RWPE1 (cell line): ENCODE data around the gene MAK.
"Not testable (repeated sequence)": the region's sequence is repeated elsewhere in the genome, so short reads cannot be mapped to it uniquely, and the experiment has no call there.

Source experiments
- CTCF ChIA-PET: fragments of 350-600 bp; sonication (Branson Sonifier 250); formaldehyde crosslinking; extraction: SDS; loops from one replicate; lab custom pipeline; 2021; lab: Yijun Ruan, JAX
- POLR2A ChIA-PET: fragments of 400-600 bp; formaldehyde crosslinking; extraction: SDS; loops from one replicate; lab custom pipeline; 2020; ENCODE audit warnings: antibody characterized with exemption; ENCODE audit not compliant: low non-redundant PET; lab: Yijun Ruan, JAX
- DNase-seq: peaks from one replicate; pipeline ENCODE4 v3.0.0; 2012; ENCODE audit warnings: low spot score
- H3K27ac ChIP-seq: fragments of 450-650 bp; 2 replicates; pipeline ENCODE4 v1.5.1; 2017
- TF ChIP-seq, protein P1 (sequence below): fragments of 450-650 bp; conservative IDR thresholded peaks from 2 replicates; pipeline ENCODE4 v1.5.1; 2017; ENCODE audit warnings: low read depth, mild to moderate bottlenecking

The MAK gene

GRCh38 chr6:10834823-10835222, 3.5 kb downstream of the MAK start:
- H3K27ac ChIP-seq = no peak overlapping the region
- ChIA-PET POLR2A (no interaction called here), CTCF (interaction anchor here (0.7 kb wide), 1 partner anchor 99 kb away, joined by 4 read pairs; no protein-coding TSS in a partner anchor)
- TF ChIP-seq, protein P1, sequence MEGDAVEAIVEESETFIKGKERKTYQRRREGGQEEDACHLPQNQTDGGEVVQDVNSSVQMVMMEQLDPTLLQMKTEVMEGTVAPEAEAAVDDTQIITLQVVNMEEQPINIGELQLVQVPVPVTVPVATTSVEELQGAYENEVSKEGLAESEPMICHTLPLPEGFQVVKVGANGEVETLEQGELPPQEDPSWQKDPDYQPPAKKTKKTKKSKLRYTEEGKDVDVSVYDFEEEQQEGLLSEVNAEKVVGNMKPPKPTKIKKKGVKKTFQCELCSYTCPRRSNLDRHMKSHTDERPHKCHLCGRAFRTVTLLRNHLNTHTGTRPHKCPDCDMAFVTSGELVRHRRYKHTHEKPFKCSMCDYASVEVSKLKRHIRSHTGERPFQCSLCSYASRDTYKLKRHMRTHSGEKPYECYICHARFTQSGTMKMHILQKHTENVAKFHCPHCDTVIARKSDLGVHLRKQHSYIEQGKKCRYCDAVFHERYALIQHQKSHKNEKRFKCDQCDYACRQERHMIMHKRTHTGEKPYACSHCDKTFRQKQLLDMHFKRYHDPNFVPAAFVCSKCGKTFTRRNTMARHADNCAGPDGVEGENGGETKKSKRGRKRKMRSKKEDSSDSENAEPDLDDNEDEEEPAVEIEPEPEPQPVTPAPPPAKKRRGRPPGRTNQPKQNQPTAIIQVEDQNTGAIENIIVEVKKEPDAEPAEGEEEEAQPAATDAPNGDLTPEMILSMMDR = no peak
- DNase-seq = no peak

GRCh38 chr6:10831609-10832008, 6.7 kb downstream of the MAK start:
- POLR2A ChIA-PET = no interaction called here
- H3K27ac ChIP-seq = no peak overlapping the region
- no peak for DNase-seq
- CTCF ChIA-PET = no interaction called here
- TF ChIP-seq, protein P1 = no peak

DNA sequence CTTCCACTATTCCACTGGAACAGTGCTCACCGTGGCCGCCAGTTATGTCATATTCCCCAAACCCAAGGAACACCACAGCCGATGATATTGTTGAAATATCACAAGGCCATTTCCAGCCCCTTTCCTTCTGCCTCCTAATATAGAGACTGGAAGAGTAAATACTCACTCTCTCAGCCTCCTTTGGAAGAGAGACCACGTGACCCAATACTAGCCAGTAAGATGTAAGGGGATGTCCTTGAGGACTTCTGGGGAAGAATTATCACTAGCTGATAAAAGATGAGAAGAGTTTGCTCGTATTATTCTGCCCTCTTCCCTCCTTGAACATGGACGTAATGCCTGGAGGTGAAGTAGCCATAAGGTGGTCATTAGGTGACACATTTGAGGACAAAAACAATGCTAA, 13.5 kb downstream of the MAK start:
- CTCF ChIA-PET = no interaction called here
- no peak overlapping the region for H3K27ac ChIP-seq
- POLR2A ChIA-PET = no interaction called here
- DNase-seq = no peak
- TF ChIP-seq, protein P1 = no peak

DNA sequence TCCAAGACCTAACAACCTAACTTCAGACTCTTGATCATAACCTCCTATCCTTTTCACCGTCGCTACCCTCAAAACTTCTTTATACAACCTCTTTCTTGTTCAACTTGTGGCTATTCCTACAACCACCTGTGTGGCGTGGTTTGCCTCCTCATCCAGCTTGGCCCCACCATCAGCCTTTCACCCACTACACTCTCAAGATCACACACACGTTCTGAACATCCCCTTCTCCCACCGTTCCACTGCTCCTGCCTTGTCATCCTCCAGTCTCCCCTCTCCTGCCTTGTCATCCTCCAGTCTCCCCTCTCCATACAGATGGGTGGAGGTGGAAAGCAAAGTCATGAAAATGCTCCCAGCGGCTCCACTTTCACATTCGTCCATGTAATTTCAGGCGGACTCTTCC, 14.0 kb downstream of the MAK start:
- CTCF ChIA-PET = no interaction called here
- TF ChIP-seq, protein P1 = no peak
- POLR2A ChIA-PET = no interaction called here
- DNase-seq = no peak
- no peak overlapping the region for H3K27ac ChIP-seq

GRCh38 chr6:10814176-10814575, 24.2 kb downstream of the MAK start:
- CTCF ChIA-PET = interaction anchor here (0.6 to 0.9 kb wide), 2 partner anchors 14 to 244 kb away, joined by 3 to 4 read pairs; no protein-coding TSS in a partner anchor
- POLR2A ChIA-PET, H3K27ac ChIP-seq, DNase-seq: not testable (repeated sequence)

DNA sequence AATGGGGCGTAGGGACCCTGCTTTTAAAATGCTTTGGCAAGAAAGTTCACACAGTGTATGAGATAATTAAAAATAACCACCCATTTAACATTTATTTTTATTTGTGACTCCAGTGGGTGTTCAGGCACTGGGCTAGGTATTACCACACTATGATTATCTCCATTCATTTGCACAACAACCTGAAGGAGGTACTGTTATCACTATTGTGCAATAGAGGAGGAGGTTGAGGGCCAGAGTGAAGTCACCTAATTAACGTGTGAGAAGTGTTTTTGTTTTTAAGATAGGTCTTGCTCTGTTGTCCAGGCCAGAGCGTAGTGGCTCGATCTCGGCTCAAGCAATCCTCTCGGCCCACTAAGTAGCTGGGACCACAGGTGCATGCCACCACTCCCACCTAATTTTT, 29.2 kb downstream of the MAK start:
- DNase-seq = no peak
- POLR2A ChIA-PET = no interaction called here
- CTCF ChIA-PET = interaction anchor here (0.6 to 0.7 kb wide), 2 partner anchors 323 to 365 kb away, joined by 3 to 4 read pairs; no protein-coding TSS in a partner anchor

DNA sequence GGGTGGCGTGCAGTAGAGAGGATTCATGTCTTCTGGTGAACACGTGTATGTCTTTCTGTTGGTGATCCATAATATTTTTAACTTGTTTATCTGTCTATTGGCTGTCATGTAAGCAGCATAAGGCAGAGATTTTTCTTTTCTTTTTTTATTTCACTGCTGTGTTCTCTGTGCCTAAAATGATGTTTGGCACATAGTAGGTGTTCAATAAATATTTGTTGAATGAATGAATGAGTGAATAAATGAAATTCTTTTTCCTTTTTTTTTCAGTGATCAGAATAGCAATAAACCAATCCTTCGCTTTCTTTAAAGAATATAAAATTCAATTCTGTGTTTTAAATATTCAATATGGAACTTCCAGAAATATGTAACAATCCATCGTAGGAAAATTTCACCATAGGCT, 30.0 kb downstream of the MAK start:
- TF ChIP-seq, protein P1 = no peak
- DNase-seq = no peak
- ChIA-PET POLR2A (no interaction called here), CTCF (no interaction called here)
- no peak overlapping the region for H3K27ac ChIP-seq

More for the DNA sequence above, 29.2 kb downstream of the MAK start:
- no peak overlapping the region for H3K27ac ChIP-seq
- TF ChIP-seq, protein P1 = no peak
